Activated naive CD4-positive, alpha-beta T cell treated with anti-CD3 and anti-CD28 coated beads for 36 hours (primary cell): ENCODE data around the gene TRABD2A. TPM values are rescaled to one million over a fixed set of nuclear protein-coding genes. Genes with fewer than 3 reads are reported as not detected.

Experiments used
- CTCF ChIA-PET: fragments of 350-600 bp; sonication (Branson Sonifier 250); formaldehyde crosslinking; loops from one replicate; lab custom pipeline; 2021; ENCODE audit warnings: antibody characterized with exemption; lab: Charles Lee
- DNase-seq: peaks from one replicate; pipeline ENCODE4 v3.0.0-alpha.2; 2020
- H3K27ac Mint-ChIP-seq: one replicate; pipeline ENCODE4 v1.8.0; 2021; ENCODE audit warnings: mild to moderate bottlenecking, mixed read lengths
- H3K27me3 Mint-ChIP-seq: one replicate; pipeline ENCODE4 v1.8.0; 2021; ENCODE audit warnings: low read depth, mixed read lengths
- H3K36me3 Mint-ChIP-seq: one replicate; pipeline ENCODE4 v1.8.0; 2021; ENCODE audit warnings: low read depth, mixed read lengths
- H3K4me1 Mint-ChIP-seq: one replicate; pipeline ENCODE4 v1.8.0; 2021; ENCODE audit warnings: low read depth, mixed read lengths
- H3K4me3 Mint-ChIP-seq: one replicate; pipeline ENCODE4 v1.8.0; 2021; ENCODE audit warnings: mild to moderate bottlenecking, moderate library complexity, mixed read lengths
- H3K9me3 Mint-ChIP-seq: one replicate; pipeline ENCODE4 v1.8.0; 2021; ENCODE audit warnings: mixed read lengths
- intact Hi-C: fragments of 100-400 bp; cut with micrococcal nuclease; formaldehyde crosslinking; loops from one replicate; pipeline ENCODE4 v1.15.1; 2023
- total RNA-seq, 2 experiments: library from RNA; stranded (reverse); gene quantifications; one replicate each; pipeline ENCODE4 v1.2.3, GENCODE V29; 2021

Gene TRABD2A
- total RNA-seq, 2 experiments from 2014 or later: 40.4 to 41.7 TPM

GRCh38 chr2:84846041-84846663 lies 34.7 kb downstream of the TRABD2A start:
- no peaks in the 10 kb centered on the region for H3K27me3 Mint-ChIP-seq
- intact Hi-C loops: loop anchor here (1.0 to 5.0 kb wide), 5 partner anchors 9 to 151 kb away; no protein-coding TSS in a partner anchor
- CTCF ChIA-PET: interaction anchor here (0.8 to 5.0 kb wide), 6 partner anchors 11 to 110 kb away, joined by 3 to 25 read pairs (median 6); no protein-coding TSS in a partner anchor
- H3K9me3 Mint-ChIP-seq: no peaks in the 10 kb centered on the region
- H3K27ac Mint-ChIP-seq: peak overlapping the region; percentile 99
- H3K36me3 Mint-ChIP-seq: peaks cover 5% of the 10 kb centered on the region
- H3K4me1 Mint-ChIP-seq: peaks cover 95% of the 10 kb centered on the region
- peak overlapping the region; percentile 78 for H3K4me3 Mint-ChIP-seq
- peak; percentile 66 for DNase-seq

GRCh38 chr2:84844141-84844540 lies 36.7 kb downstream of the TRABD2A start:
- DNase-seq: peak; percentile 72
- Mint-ChIP-seq H3K4me1 (peaks cover 94% of the 10 kb centered on the region), H3K4me3 (peak overlapping the region; percentile 78), H3K9me3 (no peaks in the 10 kb centered on the region), H3K27ac (peak overlapping the region; percentile 99), H3K36me3 (peaks cover 14% of the 10 kb centered on the region), H3K27me3 (no peaks in the 10 kb centered on the region)
- intact Hi-C loops: loop anchor here (2.0 kb wide), 1 partner anchor 81 kb away; no protein-coding TSS in a partner anchor
- CTCF ChIA-PET: no interaction called here

GRCh38 chr2:84841577-84841976 lies 39.3 kb downstream of the TRABD2A start:
- Mint-ChIP-seq H3K9me3 (peaks cover 4% of the 10 kb centered on the region), H3K4me1 (peaks cover 89% of the 10 kb centered on the region), H3K4me3 (peak overlapping the region; percentile 20), H3K27ac (peak overlapping the region; percentile 80), H3K36me3 (peaks cover 29% of the 10 kb centered on the region), H3K27me3 (no peaks in the 10 kb centered on the region)
- intact Hi-C loops: loop anchor here (1.0 to 2.0 kb wide), 3 partner anchors 15 to 58 kb away; no protein-coding TSS in a partner anchor
- CTCF ChIA-PET: interaction anchor here (0.9 to 3.0 kb wide), 14 partner anchors 8 to 104 kb away, joined by 3 to 14 read pairs (median 4); partner anchors contain the start of gene TRABD2A
- DNase-seq: no peak

GRCh38 chr2:84840306-84840705 lies 40.6 kb downstream of the TRABD2A start:
- H3K9me3 Mint-ChIP-seq: peaks cover 13% of the 10 kb centered on the region
- H3K4me1 Mint-ChIP-seq: peaks cover 86% of the 10 kb centered on the region
- H3K27ac Mint-ChIP-seq: peak overlapping the region; percentile 80
- H3K27me3 Mint-ChIP-seq: no peaks in the 10 kb centered on the region
- CTCF ChIA-PET: interaction anchor here (0.7 to 3.0 kb wide), 3 partner anchors 7 to 16 kb away, joined by 4 to 14 read pairs (median 5); no protein-coding TSS in a partner anchor
- H3K36me3 Mint-ChIP-seq: peaks cover 41% of the 10 kb centered on the region
- peak overlapping the region; percentile 74 for H3K4me3 Mint-ChIP-seq
- no peak for DNase-seq
- intact Hi-C loops: loop anchor here (1.0 to 2.0 kb wide), 3 partner anchors 16 to 99 kb away; no protein-coding TSS in a partner anchor

GRCh38 chr2:84839851-84840250 lies 41.0 kb downstream of the TRABD2A start:
- intact Hi-C loops: loop anchor here (1.0 to 2.0 kb wide), 3 partner anchors 17 to 99 kb away; no protein-coding TSS in a partner anchor
- Mint-ChIP-seq H3K4me3 (peak overlapping the region; percentile 74), H3K36me3 (peaks cover 45% of the 10 kb centered on the region), H3K4me1 (peaks cover 84% of the 10 kb centered on the region), H3K27me3 (no peaks in the 10 kb centered on the region), H3K9me3 (peaks cover 13% of the 10 kb centered on the region), H3K27ac (peak overlapping the region; percentile 80)
- CTCF ChIA-PET: interaction anchor here (0.7 to 3.0 kb wide), 3 partner anchors 11 to 17 kb away, joined by 5 to 14 read pairs (median 8); no protein-coding TSS in a partner anchor
- no peak for DNase-seq

- CTCF ChIA-PET: interaction anchor here (0.6 to 1.9 kb wide), 5 partner anchors 10 to 88 kb away, joined by 3 to 8 read pairs (median 5); no protein-coding TSS in a partner anchor
- DNase-seq: no peak
- peaks cover 49% of the 10 kb centered on the region for H3K36me3 Mint-ChIP-seq
- H3K4me1 Mint-ChIP-seq: peaks cover 78% of the 10 kb centered on the region
- intact Hi-C loops: no loop called here
- peak overlapping the region; percentile 52 for H3K27ac Mint-ChIP-seq
- H3K4me3 Mint-ChIP-seq: no peak overlapping the region
- H3K9me3 Mint-ChIP-seq: peaks cover 13% of the 10 kb centered on the region
- no peaks in the 10 kb centered on the region for H3K27me3 Mint-ChIP-seq
These were observed 42.3 kb downstream of the TRABD2A start for GRCh38 chr2:84838434-84839145.

GRCh38 chr2:84836215-84836614 lies 44.7 kb downstream of the TRABD2A start:
- Mint-ChIP-seq H3K9me3 (peaks cover 13% of the 10 kb centered on the region), H3K27me3 (no peaks in the 10 kb centered on the region), H3K36me3 (peaks cover 50% of the 10 kb centered on the region), H3K27ac (no peak overlapping the region), H3K4me1 (peaks cover 63% of the 10 kb centered on the region), H3K4me3 (no peak overlapping the region)
- CTCF ChIA-PET: interaction anchor here (1.5 kb wide), 2 partner anchors 22 to 90 kb away, joined by 3 to 4 read pairs; no protein-coding TSS in a partner anchor
- intact Hi-C loops: no loop called here
- DNase-seq: no peak

GRCh38 chr2:84833481-84834150 lies 47.3 kb downstream of the TRABD2A start:
- CTCF ChIA-PET: interaction anchor here (0.7 to 2.8 kb wide), 12 partner anchors 7 to 92 kb away, joined by 3 to 9 read pairs (median 4); partner anchors contain the start of gene TRABD2A
- H3K27ac Mint-ChIP-seq: peak overlapping the region; percentile 87
- H3K4me3 Mint-ChIP-seq: peak overlapping the region; percentile 43
- no peak for DNase-seq
- H3K27me3 Mint-ChIP-seq: no peaks in the 10 kb centered on the region
- intact Hi-C loops: loop anchor here (1.0 to 2.0 kb wide), 7 partner anchors 13 to 93 kb away; partner anchors contain the start of gene TRABD2A
- peaks cover 13% of the 10 kb centered on the region for H3K9me3 Mint-ChIP-seq
- H3K36me3 Mint-ChIP-seq: peaks cover 39% of the 10 kb centered on the region
- H3K4me1 Mint-ChIP-seq: peaks cover 38% of the 10 kb centered on the region

- Mint-ChIP-seq H3K4me3 (peak overlapping the region; percentile 43), H3K36me3 (peaks cover 35% of the 10 kb centered on the region), H3K27me3 (no peaks in the 10 kb centered on the region), H3K4me1 (peaks cover 33% of the 10 kb centered on the region), H3K9me3 (peaks cover 13% of the 10 kb centered on the region), H3K27ac (peak overlapping the region; percentile 87)
- intact Hi-C loops: loop anchor here (1.0 to 2.0 kb wide), 7 partner anchors 14 to 92 kb away; partner anchors contain the start of gene TRABD2A
- peak; percentile 52 for DNase-seq
- CTCF ChIA-PET: interaction anchor here (0.7 to 2.8 kb wide), 14 partner anchors 8 to 93 kb away, joined by 3 to 9 read pairs (median 4); partner anchors contain the start of gene TRABD2A
These were observed 48.0 kb downstream of the TRABD2A start for GRCh38 chr2:84832772-84833461.

- Mint-ChIP-seq H3K27ac (peak overlapping the region; percentile 73), H3K36me3 (peaks cover 26% of the 10 kb centered on the region), H3K4me3 (no peak overlapping the region), H3K4me1 (peaks cover 19% of the 10 kb centered on the region), H3K9me3 (peaks cover 4% of the 10 kb centered on the region), H3K27me3 (no peaks in the 10 kb centered on the region)
- CTCF ChIA-PET: no interaction called here
- no peak for DNase-seq
- intact Hi-C loops: no loop called here
These were observed 50.0 kb downstream of the TRABD2A start for GRCh38 chr2:84830758-84831500.
